PC-9 (cell line): ENCODE results near the gene FLNC.

Experiments
- EZH2 ChIP-seq: fragments of 200-600 bp; sonication (generic); IDR thresholded peaks from 2 replicates; pipeline ENCODE4 v1.8.0; 2017; ENCODE audit warnings: antibody characterized with exemption, low read depth
- TF ChIP-seq, protein P1 (sequence below): fragments of 200-600 bp; sonication (generic); conservative IDR thresholded peaks from 2 replicates; pipeline ENCODE4 v1.6.1; 2017; ENCODE audit warnings: mixed run types, antibody characterized with exemption, mild to moderate bottlenecking, moderate library complexity

- TF ChIP-seq, protein P1, sequence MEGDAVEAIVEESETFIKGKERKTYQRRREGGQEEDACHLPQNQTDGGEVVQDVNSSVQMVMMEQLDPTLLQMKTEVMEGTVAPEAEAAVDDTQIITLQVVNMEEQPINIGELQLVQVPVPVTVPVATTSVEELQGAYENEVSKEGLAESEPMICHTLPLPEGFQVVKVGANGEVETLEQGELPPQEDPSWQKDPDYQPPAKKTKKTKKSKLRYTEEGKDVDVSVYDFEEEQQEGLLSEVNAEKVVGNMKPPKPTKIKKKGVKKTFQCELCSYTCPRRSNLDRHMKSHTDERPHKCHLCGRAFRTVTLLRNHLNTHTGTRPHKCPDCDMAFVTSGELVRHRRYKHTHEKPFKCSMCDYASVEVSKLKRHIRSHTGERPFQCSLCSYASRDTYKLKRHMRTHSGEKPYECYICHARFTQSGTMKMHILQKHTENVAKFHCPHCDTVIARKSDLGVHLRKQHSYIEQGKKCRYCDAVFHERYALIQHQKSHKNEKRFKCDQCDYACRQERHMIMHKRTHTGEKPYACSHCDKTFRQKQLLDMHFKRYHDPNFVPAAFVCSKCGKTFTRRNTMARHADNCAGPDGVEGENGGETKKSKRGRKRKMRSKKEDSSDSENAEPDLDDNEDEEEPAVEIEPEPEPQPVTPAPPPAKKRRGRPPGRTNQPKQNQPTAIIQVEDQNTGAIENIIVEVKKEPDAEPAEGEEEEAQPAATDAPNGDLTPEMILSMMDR, result peak; percentile 96
- no peak for TF ChIP-seq EZH2
Measured at GRCh38 chr7:128883622-128884448, 53.6 kb downstream of the FLNC start.
